SU-DHL-6 (cell line): Measurements from ENCODE around the gene COL4A3.

Experiments used
- H2AFZ ChIP-seq: fragments of 200-600 bp; sonication (generic); 2 replicates; pipeline ENCODE4 v1.6.1; 2014; ENCODE audit warnings: low read depth, mild to moderate bottlenecking, moderate library complexity, mixed read lengths, antibody characterized with exemption, low read length; ENCODE audit not compliant: severe bottlenecking
- H3F3A ChIP-seq: fragments of 200-600 bp; shearing (Covaris generic); 2 replicates; pipeline ENCODE4 v1.6.0; 2016; ENCODE audit warnings: antibody characterized with exemption, mild to moderate bottlenecking; ENCODE audit not compliant: insufficient read depth
- H3K27ac ChIP-seq: fragments of 200-600 bp; sonication (generic); 2 replicates; pipeline ENCODE4 v1.5.1; 2016; ENCODE audit warnings: low read depth, mild to moderate bottlenecking, low read length, moderate library complexity, mixed read lengths
- H3K27me3 ChIP-seq: fragments of 200-600 bp; sonication (generic), shearing (Covaris generic); 2 replicates; pipeline ENCODE4 v1.6.0; 2014; ENCODE audit warnings: mild to moderate bottlenecking, low read length
- H3K36me3 ChIP-seq: fragments of 200-600 bp; sonication (generic); 2 replicates; pipeline ENCODE4 v1.6.1; 2014; ENCODE audit warnings: mild to moderate bottlenecking, low read length, mixed read lengths
- H3K4me2 ChIP-seq: fragments of 300-600, 200-600 bp; shearing (Covaris generic), sonication (generic); 2 replicates; pipeline ENCODE4 v1.6.0; 2014; ENCODE audit warnings: low read length, low read depth, mild to moderate bottlenecking; ENCODE audit not compliant: poor library complexity, severe bottlenecking
- H3K4me3 ChIP-seq: fragments of 200-600 bp; sonication (generic); 2 replicates; pipeline ENCODE4 v1.5.1; 2014; ENCODE audit warnings: antibody characterized with exemption, low read length, mild to moderate bottlenecking, mixed read lengths; ENCODE audit not compliant: insufficient read depth, poor library complexity, severe bottlenecking
- H3K79me2 ChIP-seq: fragments of 200-600 bp; sonication (generic); 2 replicates; pipeline ENCODE4 v1.6.1; 2014; ENCODE audit warnings: mild to moderate bottlenecking, low read length, moderate library complexity; ENCODE audit not compliant: insufficient read depth
- H3K9ac ChIP-seq: fragments of 200-600 bp; sonication (generic); 2 replicates; pipeline ENCODE4 v1.7.0; 2014; ENCODE audit warnings: mild to moderate bottlenecking, low read length
- H3K9me2 ChIP-seq: fragments of 200-600 bp; sonication (generic); replicated peaks from 2 replicates; pipeline ENCODE4 v1.6.1; 2014; ENCODE audit warnings: low read length; ENCODE audit not compliant: insufficient read depth
- H3K9me3 ChIP-seq: fragments of 200-600 bp; sonication (generic); 2 replicates; pipeline ENCODE4 v1.6.1; 2014; ENCODE audit warnings: low read length, mixed read lengths; ENCODE audit not compliant: insufficient read depth
- H4K20me1 ChIP-seq: fragments of 200-600 bp; sonication (generic); 2 replicates; pipeline ENCODE4 v1.6.1; 2014; ENCODE audit warnings: low read depth, mild to moderate bottlenecking, antibody characterized with exemption, low read length, moderate library complexity, mixed read lengths
- EZH2phosphoT487 ChIP-seq: fragments of 200-600 bp; sonication (generic), shearing (Covaris generic); conservative IDR thresholded peaks from 2 replicates; pipeline ENCODE4 v1.6.1; 2018; ENCODE audit warnings: mild to moderate bottlenecking, antibody characterized with exemption, low read length, moderate library complexity, mixed read lengths
- TF ChIP-seq, protein P1 (sequence below): fragments of 200-600 bp; sonication (generic); IDR thresholded peaks from one replicate; pipeline ENCODE4 v1.5.1; 2017; ENCODE audit warnings: antibody characterized with exemption, mild to moderate bottlenecking, low read length, moderate library complexity; ENCODE audit not compliant: insufficient read depth, poor library complexity, severe bottlenecking

The COL4A3 gene

DNA sequence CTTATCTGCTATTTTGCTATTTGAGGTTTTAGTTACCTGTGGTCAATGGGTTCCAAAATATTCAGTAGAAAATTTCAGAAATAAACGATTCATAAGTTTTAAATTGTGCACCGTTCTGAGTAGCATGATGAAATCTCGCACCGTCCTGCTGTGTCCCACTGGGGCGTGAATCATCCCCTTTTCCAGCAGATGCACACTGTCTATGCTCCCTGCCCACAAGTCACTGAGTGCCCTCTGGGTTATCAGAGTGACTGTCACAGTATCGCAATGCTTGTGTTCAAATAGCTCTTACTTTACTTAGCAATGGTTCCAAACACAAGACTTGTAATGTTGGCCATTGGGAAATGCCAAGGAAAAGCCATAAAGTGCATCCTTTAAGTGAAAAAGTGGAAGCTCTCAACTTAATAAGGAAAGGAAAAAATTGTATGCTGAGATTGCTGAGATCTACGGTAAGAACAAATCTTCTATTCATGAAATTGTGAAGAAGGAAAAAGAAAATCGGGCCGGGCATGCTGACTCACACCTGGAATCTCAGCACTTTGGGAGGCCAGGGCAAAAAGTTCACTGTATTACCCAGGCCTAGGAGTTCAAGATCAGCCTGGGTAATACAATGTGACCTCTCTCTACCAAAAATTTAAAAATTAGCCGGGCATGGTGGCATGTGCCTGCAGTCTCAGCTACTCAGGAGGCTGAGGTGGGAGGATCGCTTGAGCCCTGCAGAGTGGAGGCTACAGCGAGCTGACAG is 13.3 kb downstream of the COL4A3 start:
- Histone ChIP-seq H3K27me3 (no peaks in the 10 kb centered on the region), H2AFZ (no peak overlapping the region), H3K27ac (no peak overlapping the region), H3K4me2 (no peak overlapping the region), H3K79me2 (peaks cover 30% of the 10 kb centered on the region; the same call in 1 of the 2 replicates), H3K9me2 (no peaks in the 10 kb centered on the region), H3K4me3 (no peak overlapping the region), H3F3A (0 out of 2 replicates have a peak, but pooled peaks cover 6% of the 10 kb centered on the region), H4K20me1 (peaks cover 6% of the 10 kb centered on the region), H3K9me3 (no peaks in the 10 kb centered on the region), H3K36me3 (no peaks in the 10 kb centered on the region), H3K9ac (no peak overlapping the region)
- TF ChIP-seq EZH2phosphoT487: no peak
- TF ChIP-seq, protein P1, sequence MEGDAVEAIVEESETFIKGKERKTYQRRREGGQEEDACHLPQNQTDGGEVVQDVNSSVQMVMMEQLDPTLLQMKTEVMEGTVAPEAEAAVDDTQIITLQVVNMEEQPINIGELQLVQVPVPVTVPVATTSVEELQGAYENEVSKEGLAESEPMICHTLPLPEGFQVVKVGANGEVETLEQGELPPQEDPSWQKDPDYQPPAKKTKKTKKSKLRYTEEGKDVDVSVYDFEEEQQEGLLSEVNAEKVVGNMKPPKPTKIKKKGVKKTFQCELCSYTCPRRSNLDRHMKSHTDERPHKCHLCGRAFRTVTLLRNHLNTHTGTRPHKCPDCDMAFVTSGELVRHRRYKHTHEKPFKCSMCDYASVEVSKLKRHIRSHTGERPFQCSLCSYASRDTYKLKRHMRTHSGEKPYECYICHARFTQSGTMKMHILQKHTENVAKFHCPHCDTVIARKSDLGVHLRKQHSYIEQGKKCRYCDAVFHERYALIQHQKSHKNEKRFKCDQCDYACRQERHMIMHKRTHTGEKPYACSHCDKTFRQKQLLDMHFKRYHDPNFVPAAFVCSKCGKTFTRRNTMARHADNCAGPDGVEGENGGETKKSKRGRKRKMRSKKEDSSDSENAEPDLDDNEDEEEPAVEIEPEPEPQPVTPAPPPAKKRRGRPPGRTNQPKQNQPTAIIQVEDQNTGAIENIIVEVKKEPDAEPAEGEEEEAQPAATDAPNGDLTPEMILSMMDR: no peak

DNA sequence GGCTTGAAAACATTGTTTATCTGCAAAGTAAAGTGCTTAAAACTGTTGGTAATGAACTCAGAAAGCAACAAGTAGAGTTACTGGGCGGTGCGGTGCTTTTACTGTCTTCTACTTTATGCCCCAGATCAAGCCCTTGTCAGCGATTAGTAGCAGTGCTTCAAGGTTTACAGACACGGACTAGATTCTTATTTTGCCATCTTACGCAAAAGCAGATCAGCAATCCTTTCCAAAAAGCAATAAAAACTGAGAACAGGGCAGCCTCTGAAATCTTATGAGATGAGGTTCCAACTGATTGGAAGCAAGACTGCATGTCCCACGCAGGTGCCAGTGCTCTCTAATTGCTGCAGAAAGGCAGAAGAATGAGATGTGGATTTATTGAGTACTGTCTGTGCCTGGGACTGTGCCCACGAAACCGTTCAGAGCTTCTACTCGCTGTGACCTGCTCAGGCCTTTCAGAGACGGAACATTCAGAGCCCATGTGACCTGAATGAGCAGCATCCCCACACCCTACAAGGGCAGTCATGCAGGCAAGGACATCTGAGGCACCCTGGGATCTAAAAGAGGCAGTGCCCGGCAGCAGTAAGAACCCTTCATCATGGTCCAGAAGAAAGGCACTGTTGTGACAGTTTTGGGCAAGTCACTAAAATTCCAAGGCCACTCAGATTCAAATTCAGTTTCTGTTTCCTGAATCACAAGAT is 15.7 kb downstream of the COL4A3 start:
- 0 out of 2 replicates have a peak, but pooled peaks cover 6% of the 10 kb centered on the region for H3F3A ChIP-seq
- no peak overlapping the region for H3K4me2 ChIP-seq
- H3K9me2 ChIP-seq: no peaks in the 10 kb centered on the region
- H3K9me3 ChIP-seq: no peaks in the 10 kb centered on the region
- no peaks in the 10 kb centered on the region for H3K27me3 ChIP-seq
- peaks cover 19% of the 10 kb centered on the region; the same call in 1 of the 2 replicates for H3K79me2 ChIP-seq
- H4K20me1 ChIP-seq: peaks cover 6% of the 10 kb centered on the region
- TF ChIP-seq, protein P1: no peak
- no peak for TF ChIP-seq EZH2phosphoT487
- no peak overlapping the region for H3K27ac ChIP-seq
- H3K4me3 ChIP-seq: no peak overlapping the region
- no peaks in the 10 kb centered on the region for H3K36me3 ChIP-seq
- H3K9ac ChIP-seq: no peak overlapping the region
- H2AFZ ChIP-seq: no peak overlapping the region

DNA sequence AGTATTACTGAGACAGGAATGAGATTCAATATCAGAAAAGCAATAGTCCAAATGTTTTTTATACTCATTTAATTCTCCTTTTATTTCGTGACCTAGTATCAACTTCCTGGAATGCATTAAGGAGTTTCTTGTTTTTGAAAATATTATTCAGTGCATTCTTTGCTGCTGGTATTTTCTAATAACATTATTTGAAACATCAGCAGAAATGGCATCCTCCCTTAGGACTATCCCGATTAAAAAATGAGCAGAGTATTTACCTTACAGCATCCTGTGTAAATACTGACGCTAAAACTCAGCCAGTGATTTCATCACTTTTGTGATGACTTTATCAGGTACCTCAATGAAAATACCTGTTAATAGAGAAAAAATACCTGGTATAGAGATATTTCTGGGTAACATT is 16.3 kb downstream of the COL4A3 start:
- H3K27me3 ChIP-seq: no peaks in the 10 kb centered on the region
- peaks cover 13% of the 10 kb centered on the region; the same call in 1 of the 2 replicates for H3K79me2 ChIP-seq
- no peak overlapping the region for H2AFZ ChIP-seq
- no peak overlapping the region for H3K4me3 ChIP-seq
- no peak overlapping the region for H3K4me2 ChIP-seq
- H4K20me1 ChIP-seq: peaks cover 6% of the 10 kb centered on the region
- 0 out of 2 replicates have a peak, but pooled peaks cover 6% of the 10 kb centered on the region for H3F3A ChIP-seq
- no peaks in the 10 kb centered on the region for H3K9me2 ChIP-seq
- no peaks in the 10 kb centered on the region for H3K9me3 ChIP-seq
- H3K9ac ChIP-seq: no peak overlapping the region
- no peak for TF ChIP-seq EZH2phosphoT487
- TF ChIP-seq, protein P1: no peak
- no peaks in the 10 kb centered on the region for H3K36me3 ChIP-seq
- no peak overlapping the region for H3K27ac ChIP-seq
